HG03439 (cell line): ENCODE results near the gene CPB2.

Experiments
- ATAC-seq: cut with Tn5 transposase; IDR thresholded peaks from one replicate; pipeline ENCODE4 v1.9.1; 2021; ENCODE audit warnings: mild to moderate bottlenecking, moderate library complexity; ENCODE audit not compliant: unreplicated experiment

Gene CPB2, protein sequence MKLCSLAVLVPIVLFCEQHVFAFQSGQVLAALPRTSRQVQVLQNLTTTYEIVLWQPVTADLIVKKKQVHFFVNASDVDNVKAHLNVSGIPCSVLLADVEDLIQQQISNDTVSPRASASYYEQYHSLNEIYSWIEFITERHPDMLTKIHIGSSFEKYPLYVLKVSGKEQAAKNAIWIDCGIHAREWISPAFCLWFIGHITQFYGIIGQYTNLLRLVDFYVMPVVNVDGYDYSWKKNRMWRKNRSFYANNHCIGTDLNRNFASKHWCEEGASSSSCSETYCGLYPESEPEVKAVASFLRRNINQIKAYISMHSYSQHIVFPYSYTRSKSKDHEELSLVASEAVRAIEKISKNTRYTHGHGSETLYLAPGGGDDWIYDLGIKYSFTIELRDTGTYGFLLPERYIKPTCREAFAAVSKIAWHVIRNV

DNA sequence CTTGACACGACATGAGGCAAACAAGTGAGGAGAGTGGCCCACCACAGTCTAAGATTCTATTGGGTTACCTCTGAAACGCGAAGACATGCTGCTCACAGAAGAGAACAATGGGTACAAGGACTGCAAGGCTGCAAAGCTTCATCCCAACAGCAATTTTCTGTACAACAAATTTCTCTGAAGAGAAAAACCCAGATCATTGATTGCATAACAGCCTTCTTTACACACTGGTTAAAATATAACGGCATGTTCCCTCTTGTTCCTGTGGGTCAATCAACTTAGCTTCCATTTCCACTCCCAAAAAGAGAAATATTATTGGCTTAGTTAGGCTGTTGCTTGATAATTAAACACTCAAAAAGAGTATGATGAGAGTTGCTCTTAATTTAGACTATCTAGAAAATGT is at the start of gene CPB2:
TSS of gene CPB2 (minus strand) at position 166 of the 400 bp plus-strand sequence. CDS start at position 142, 24 bp downstream.
- no peak for ATAC-seq

- ATAC-seq = no peak
Observed at GRCh38 chr13:46154136-46154801, 49.4 kb upstream of the CPB2 start.

DNA sequence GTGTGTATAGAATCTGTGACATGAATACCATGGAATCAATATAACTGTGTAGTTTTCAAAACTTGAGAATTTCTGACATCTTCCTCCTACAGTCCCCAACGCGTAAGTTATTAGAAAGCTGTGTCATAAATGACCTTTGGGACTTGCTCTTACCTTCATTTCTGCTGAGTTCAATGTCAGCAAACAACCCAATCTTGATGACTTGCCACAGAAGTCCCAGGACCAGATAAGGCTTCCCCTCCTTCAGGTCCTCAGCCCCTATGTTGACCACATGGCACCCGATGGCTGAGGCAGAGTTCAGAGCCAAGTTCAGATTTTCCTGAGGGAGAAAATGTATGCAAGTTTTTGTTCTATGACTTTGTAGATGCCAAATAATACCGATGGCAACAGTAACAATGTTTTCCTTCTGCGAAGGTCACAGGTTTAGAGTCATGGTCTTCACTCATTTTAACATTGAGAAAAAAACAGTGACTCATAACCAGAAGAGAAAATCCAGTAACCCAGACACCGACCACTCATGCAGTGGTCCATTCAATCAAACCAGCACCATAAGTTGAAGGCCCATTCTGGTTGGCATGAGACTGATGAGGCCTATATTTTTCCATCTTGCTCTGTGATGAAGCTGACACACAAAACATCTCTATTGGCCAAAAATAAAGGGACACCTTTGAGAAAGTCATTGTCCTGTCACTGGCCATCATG is 47.9 kb upstream of the CPB2 start:
- ATAC-seq = no peak

GRCh38 chr13:46150134-46150693 is 45.4 kb upstream of the CPB2 start:
- ATAC-seq = no peak

- ATAC-seq = no peak
Observed at GRCh38 chr13:46149272-46150133, 44.7 kb upstream of the CPB2 start.

DNA sequence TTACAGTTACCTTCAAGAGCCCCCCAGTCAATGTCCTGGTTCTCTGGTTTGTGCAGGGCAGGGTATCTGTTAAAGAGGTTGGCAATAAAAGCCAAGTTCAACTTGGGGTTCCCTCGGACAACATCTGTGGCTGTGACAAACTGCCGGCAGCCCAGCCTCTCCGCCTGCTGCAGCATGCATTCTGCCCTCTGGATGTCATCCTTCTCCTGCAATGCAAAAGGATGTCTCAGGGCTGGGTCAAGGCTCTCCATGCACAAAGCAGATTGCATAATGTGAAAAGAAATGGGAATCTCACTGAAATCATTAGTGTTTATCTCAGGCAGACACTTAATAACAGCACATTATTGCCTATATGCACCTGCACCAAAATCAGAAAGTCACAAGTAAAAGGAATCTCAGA is 42.1 kb upstream of the CPB2 start:
- no peak for ATAC-seq

DNA sequence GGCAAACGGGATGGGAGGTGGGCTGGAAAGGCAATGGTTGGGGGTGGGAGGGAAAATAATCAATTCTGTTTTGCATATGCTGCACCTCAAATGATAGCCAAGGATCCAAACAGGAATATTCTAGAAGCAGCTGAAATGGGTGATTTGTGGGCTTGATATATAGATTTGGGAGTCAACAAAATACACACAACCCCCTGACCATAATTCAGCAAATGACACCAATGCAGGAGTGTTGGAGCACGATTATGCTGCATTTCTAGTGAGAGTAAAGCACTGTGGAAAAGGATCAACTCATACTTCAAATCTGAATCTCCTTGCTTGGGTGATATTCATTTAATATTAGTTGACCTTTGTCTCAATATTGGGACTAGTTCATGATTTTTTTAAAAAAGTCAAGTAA is 41.1 kb upstream of the CPB2 start:
- no peak for ATAC-seq

GRCh38 chr13:46145135-46145534 is 40.3 kb upstream of the CPB2 start:
- no peak for ATAC-seq

DNA sequence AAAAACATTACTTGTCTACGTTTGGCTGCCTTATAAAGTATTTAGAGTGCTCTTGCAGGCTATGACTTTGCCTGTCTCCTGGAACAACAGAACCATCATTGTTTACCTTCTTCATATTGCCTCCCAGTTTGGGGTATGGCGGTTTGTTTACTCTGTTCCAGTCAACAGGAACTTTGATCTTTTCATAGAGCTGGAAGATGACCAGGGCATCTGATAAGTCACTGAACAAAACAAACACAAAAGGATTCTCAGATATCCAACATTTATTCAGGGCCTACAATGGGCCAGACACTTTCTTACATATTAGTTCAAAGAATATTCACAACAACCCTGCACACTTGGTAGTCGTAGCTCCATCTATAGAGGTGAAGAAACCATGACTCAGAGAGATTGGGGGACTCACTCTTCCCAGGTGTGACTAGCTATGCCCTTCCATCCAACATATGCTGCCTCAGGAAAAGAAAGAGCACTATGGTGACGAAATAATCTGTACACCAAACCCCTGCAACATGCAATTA is 38.4 kb upstream of the CPB2 start:
- ATAC-seq = no peak

DNA sequence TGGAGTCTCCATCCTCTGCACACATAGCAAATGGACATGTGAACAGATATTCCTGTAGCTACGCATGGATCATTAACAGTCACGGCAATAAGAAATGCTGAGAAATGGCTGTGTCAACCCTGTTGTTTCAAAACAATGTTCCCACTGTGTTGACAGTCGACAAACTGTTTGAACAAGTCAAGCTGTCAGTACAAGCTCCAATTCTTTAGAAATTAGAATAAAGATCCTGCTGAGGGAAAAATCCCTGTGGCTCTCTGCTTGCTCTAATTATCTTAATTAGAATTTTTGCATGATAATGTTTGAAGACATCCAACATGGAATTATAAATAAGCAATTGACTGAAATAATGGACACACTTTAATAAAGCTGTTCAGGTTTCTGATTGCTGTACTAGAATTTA is 37.9 kb upstream of the CPB2 start:
- ATAC-seq = no peak

DNA sequence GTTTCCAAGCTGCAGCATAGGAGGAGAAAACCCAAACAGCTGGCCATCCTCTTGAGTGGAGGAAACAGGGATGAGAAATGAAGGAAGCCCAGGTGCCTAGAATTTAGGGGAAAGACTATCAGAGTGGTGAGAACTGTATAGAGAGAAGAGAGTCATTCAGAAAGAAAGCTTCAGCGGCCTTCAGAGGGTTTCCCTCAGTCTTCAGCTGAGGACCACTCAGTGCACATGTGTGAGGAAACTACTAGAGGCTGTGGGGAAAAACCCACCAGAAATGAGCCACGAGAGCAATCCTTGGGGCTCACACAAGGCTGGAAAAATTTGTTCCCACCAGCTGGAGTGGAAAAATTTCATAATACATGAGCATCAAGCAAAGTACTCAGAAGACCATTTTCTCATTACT is 35.2 kb upstream of the CPB2 start:
- ATAC-seq = no peak

- ATAC-seq = no peak
Observed at GRCh38 chr13:46137627-46138317, 32.9 kb upstream of the CPB2 start.

- ATAC-seq = no peak
Observed at GRCh38 chr13:46136688-46137087, 31.9 kb upstream of the CPB2 start.

GRCh38 chr13:46134961-46135522 is 30.2 kb upstream of the CPB2 start:
- no peak for ATAC-seq

DNA sequence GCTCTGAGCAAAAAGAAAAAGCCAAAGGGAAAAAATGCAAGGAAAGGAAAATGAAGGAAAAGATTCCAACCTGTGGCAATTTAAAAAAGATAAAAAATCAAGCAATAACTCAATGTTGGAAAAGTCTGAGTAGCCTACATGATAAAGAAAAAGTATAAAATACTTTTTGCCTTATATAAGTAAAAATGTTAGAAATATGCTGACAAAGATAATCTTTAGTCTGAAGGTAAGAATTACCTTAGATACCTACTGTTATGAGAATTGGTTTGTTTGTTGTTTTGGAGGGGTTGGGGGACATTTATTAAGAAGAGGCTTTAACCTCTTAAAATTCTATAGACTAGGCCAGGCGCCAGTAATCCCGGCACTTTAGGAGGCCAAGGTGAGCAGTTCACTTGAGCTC is 29.7 kb upstream of the CPB2 start:
- no peak for ATAC-seq

DNA sequence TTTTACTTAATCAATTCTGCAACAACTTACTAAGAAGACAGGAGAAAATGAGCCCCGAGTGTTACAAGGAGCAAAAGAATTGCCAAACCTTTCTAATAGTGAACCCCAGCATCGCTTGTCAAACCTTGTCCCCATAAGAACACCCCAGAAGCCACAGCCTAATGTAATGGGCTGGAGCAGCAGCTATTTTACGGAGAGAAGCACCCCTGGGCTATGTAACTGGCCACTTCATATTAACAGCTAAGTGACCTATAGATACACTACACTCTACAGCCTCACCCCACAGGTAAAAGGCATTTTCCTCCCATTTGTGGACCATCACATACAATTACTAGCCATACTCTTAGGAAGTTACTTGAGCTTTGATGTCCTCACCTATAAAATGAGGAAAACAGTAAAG is 27.3 kb upstream of the CPB2 start:
- ATAC-seq = no peak

- ATAC-seq = no peak
Observed at GRCh38 chr13:46131705-46132104, 26.9 kb upstream of the CPB2 start.

DNA sequence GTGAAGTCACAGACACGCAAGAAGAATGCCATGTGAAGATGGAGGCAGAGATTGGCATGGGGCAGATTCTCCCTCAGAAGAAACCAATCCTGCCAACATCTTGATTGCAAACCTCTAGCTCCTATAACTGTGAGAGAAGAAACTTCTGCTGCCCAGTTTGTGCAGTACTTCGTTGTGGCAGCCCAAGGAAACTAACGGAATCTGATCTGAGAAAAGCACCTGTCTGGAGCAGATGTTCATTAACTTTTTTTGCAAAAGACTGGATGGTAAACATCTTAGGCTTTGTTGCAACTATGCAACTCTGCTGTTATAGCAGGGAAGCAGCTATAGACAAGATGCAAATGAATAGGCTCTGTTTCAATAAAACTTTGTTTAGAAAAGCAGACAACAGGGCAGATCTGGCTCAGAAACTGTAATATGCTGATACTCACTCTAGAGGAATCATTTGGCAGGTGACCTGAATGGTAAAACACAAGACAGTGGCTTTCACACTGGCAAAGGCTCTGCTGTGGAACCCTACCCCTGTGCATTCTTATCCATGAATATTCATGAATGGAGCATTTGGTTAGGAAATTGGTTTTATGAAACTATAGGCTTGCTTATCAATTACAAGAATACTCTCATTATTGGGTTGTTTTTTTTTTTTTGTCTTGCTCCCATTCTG is 25.3 kb upstream of the CPB2 start:
- no peak for ATAC-seq

DNA sequence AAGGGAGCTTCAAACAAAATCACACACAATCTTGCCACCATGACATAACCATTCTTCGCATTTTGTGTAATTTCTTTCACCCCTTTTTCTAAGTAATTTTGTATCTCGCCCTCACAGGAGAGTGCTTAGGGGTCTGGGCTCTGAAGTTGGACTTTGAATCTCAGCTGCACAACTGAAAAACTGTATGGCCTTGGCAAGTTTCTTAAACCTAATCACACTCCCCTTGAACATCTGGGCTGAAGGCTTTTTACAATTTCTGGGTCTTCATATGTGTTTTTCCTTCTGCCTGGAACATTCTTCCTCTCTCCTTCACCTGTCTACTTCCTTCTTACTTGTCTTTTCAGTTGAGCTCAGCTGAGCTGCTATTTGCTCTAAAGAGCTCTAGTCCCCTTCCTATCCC is 24.3 kb upstream of the CPB2 start:
- no peak for ATAC-seq
